OCI-M2 (cell line): ENCODE data around the gene BTBD10.

Experiments used
- DNase-seq: peaks from one replicate; lab custom pipeline; 2025; ENCODE audit not compliant: unreplicated experiment; lab: John Stamatoyannopoulos, UW

BTBD10 gene

GRCh38 chr11:13462901-13463778, at the start of gene BTBD10:
Gene BTBD10 (minus strand): TSS chr11:13463222. CDS start chr11:13445124, 18,098 bp downstream.
- DNase-seq: peak; percentile 41

- DNase-seq: no peak
These were observed 40.4 kb upstream of the BTBD10 start for GRCh38 chr11:13503393-13503792.

DNA sequence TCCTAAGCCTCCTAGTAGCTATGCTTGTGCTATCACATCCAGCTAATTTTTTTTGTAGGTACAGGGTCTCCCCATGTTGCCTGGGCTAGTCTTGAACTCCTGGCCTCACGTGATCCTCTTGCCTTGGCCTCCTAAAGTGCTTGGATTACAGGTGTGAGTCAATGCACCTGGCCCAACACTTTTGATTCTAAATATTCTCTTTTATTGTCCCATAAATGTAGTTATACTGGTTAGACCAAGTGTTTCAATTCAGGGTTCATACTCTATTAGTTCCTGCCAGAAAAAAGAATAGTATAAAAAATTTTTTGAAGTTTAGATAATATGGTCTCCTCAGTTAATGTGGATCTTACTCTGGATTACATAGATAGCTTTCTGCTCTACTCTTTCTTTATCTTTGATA, 39.5 kb upstream of the BTBD10 start:
- DNase-seq: no peak

DNA sequence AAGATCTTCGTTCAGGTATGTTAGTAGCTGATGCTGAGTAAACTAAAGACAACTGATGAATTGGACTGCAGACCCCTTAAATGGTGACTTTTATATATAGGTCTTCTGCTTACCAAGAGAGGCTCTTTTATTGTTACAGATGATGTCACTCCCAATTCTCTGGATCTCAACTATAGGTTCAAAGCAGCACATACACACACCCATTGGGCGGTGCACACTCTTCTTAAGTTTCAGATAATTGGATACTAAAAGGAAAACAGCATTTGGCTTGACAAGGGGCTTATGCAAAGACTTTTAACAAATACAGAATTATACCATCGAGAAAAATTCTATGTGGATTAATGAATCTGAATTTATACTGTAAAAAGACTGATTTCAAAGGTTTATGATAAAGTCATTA, 32.9 kb upstream of the BTBD10 start, which contains the start of gene PTH:
Gene PTH (minus strand): TSS at position 69 of the 400 bp plus-strand sequence. CDS start 3,142 bp downstream, outside the sequence.
- DNase-seq: no peak

DNA sequence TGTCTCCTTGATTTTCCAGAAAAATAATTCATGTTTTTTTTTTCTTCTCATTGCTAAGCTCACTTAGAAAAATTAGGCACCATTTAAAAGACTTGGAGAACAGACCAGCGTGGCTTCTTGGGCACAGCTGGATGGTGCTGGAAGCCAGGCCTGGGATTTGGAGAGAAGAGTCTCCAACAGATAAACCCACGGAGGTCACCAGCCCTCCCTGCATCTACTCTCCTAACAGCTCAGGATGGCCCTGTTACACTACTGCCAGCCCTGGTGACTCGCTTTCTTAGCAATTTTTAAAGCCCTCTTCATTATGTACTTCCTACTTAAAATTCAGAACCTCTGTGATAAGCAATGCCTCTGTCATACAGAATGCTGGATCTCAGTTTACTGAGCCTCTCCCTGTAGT, 31.0 kb upstream of the BTBD10 start:
- DNase-seq: no peak

GRCh38 chr11:13487661-13488030, 24.6 kb upstream of the BTBD10 start:
- no peak for DNase-seq

GRCh38 chr11:13486926-13487660, 24.1 kb upstream of the BTBD10 start:
- no peak for DNase-seq

DNA sequence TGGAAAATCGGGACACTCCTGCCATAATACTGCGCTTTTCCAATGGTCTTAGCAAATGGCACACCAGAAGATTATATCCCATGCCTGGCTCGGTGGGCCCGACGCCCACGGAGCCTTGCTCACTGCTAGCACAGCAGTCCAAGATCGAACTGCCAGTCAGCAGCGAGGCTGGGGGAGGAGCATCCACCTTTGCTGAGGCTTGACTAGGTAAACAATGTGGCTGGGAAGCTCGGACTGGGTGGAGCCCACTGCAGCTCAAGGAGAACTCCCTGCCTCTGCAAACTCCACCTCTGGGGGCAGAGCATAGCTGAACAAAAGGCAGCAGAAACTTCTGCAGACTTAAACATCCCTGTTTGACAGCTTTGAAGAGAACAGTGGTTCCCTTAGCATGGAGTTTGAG, 17.2 kb upstream of the BTBD10 start:
- DNase-seq: no peak

GRCh38 chr11:13479688-13480087, 16.7 kb upstream of the BTBD10 start:
- DNase-seq: no peak

- no peak for DNase-seq
These were observed 12.1 kb upstream of the BTBD10 start for GRCh38 chr11:13475091-13475490.

GRCh38 chr11:13473013-13473722, 10.1 kb upstream of the BTBD10 start:
- no peak for DNase-seq

- no peak for DNase-seq
These were observed 5.7 kb upstream of the BTBD10 start for GRCh38 chr11:13468750-13469149.

GRCh38 chr11:13465909-13466371, 2.9 kb upstream of the BTBD10 start:
- DNase-seq: no peak

DNA sequence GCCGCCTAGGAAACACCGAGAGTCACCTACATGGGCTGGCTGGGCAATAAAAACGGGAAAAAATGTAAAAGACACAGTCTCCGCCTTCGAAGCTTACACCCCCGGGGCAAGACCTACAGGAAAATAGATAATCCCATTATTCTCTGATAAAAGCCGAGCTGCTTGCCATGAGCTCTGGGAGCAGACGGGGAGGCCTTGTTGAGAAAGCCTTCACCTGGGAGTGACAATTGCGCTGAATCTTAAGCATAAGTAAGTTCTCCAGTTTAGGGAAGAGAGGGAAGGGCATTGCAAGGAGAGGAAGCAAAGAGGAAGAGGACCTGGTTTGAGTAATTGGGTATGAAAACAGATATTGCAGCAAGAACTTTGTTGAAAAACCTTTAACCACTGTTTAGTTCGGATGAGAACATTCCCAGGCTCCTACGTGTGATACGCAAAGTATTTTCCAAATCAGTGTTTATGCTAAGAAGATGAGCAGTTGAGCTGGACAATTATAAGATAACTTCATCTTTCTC, 813 bp upstream of the BTBD10 start:
- DNase-seq: no peak

DNA sequence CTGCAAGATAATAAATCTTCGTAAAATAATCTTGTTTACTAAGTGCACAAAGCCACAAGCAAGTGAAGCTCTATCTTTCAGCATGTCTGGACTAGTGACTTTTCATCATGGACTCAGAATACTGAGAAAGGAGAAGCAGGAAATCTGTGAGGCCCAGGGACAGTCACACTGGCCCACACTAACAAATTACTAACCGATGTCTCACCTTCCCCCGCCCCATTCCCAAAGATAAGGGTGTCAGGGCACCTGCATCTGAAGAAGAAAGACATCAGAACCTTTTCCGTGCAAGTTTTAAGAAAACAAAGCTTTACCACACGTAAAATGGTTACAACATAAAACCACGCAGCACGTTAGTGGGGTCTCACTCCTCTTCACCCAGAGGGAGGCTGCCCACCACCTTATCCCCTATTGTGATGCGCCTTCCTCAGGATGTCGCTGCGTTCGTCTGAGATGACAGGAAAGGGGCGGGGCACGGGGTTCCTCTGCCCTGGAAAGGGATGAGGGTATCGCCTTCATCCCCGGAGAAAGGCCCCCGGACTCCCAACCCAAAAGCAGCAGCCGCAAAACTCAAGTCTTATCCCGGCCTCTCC, 616 bp downstream of the BTBD10 start:
- no peak for DNase-seq

- DNase-seq: no peak
These were observed 1.7 kb downstream of the BTBD10 start for GRCh38 chr11:13461291-13461690.

DNA sequence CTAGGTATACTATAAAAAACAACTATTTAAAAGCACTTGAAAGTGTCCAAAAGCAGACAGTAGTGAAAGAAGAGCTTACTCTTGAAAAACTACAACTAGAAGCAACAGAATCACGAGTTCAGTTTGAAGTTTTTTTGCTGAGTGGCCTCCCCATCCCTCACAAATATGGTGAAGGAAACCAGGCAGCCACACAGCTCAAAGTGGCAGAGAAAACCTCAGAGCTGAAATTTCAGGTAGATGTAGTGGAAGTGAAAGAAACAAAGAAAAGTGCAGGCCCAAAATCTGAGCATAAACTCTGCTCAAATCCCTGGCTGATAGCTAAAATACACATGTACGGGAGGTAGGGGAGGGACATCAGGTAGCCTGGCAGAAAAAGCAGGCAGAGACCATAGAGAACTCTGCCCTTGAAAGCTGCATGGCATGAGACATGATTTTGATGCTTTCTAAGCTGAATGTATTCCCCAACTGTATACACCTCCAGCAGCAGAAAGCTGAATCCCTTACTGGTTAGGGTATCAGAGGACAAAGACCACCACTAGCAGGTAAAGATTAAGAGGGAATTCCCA, 12.1 kb downstream of the BTBD10 start:
- no peak for DNase-seq

GRCh38 chr11:13449522-13449921, 13.5 kb downstream of the BTBD10 start:
- no peak for DNase-seq

- no peak for DNase-seq
These were observed 14.1 kb downstream of the BTBD10 start for GRCh38 chr11:13448876-13449275.

DNA sequence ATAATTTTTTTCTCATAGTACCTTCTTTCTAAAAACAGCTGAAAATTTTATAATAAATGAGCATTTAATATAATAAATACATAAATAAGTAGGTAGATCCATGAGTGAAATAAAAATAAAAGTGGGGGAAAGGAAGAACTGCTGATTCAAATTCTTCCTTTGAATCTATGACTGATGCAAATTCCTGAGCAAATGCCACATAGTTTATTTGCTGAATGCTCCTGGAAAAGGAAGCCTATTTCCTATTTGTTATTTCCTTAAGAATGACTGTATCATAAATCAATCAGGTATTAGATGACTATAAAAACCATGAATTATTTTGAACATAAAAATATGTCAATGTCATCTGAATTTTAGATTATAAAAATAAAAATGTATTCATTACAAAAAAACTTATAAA, 16.6 kb downstream of the BTBD10 start:
- no peak for DNase-seq
